ENCODE data around the gene CACNA1C. TPM values are rescaled to one million over a fixed set of nuclear protein-coding genes. Genes with fewer than 3 reads are reported as not detected.

CACNA1C gene
- total RNA-seq, 1 donor from 2014 or later, result 15.6 TPM

GRCh38 chr12:2557597-2557996 lies 504.8 kb downstream of the CACNA1C start:
- no peak for ATAC-seq
- H3K36me3 ChIP-seq, result no peaks in the 10 kb centered on the region
- no peaks in the 10 kb centered on the region for H3K27me3 ChIP-seq
- H3K27ac ChIP-seq, result no peak overlapping the region
- TF ChIP-seq CTCF (IDR thresholded peaks at IDR 0.05), result no peak
- H3K4me3 ChIP-seq, result no peak overlapping the region
- H3K9me3 ChIP-seq, result no peaks in the 10 kb centered on the region
- intact Hi-C loops (cut with DNase I), result no loop called here
- DNase-seq, result peak; percentile 19
- peaks cover 5% of the 10 kb centered on the region for H3K4me1 ChIP-seq

GRCh38 chr12:2559931-2560330 lies 507.1 kb downstream of the CACNA1C start:
- no peak for DNase-seq
- ATAC-seq, result no peak

GRCh38 chr12:2560356-2560755 lies 507.6 kb downstream of the CACNA1C start:
- peaks cover 5% of the 10 kb centered on the region for H3K4me1 ChIP-seq
- no peaks in the 10 kb centered on the region for H3K9me3 ChIP-seq
- H3K36me3 ChIP-seq, result no peaks in the 10 kb centered on the region
- no peak for ATAC-seq
- no peak overlapping the region for H3K4me3 ChIP-seq
- no peaks in the 10 kb centered on the region for H3K27me3 ChIP-seq
- intact Hi-C loops (cut with DNase I), result no loop called here
- no peak for DNase-seq
- H3K27ac ChIP-seq, result no peak overlapping the region
- TF ChIP-seq CTCF (IDR thresholded peaks at IDR 0.05), result no peak

More at GRCh38 chr12:2559931-2560330, 507.1 kb downstream of the CACNA1C start:
- Histone ChIP-seq H3K27me3 (no peaks in the 10 kb centered on the region), H3K4me1 (peaks cover 5% of the 10 kb centered on the region), H3K27ac (no peak overlapping the region), H3K9me3 (no peaks in the 10 kb centered on the region), H3K36me3 (no peaks in the 10 kb centered on the region), H3K4me3 (no peak overlapping the region)
- intact Hi-C loops (cut with DNase I), result no loop called here
- no peak for TF ChIP-seq CTCF (IDR thresholded peaks at IDR 0.05)

- Histone ChIP-seq H3K9me3 (no peaks in the 10 kb centered on the region), H3K27ac (no peak overlapping the region), H3K36me3 (no peaks in the 10 kb centered on the region), H3K27me3 (no peaks in the 10 kb centered on the region), H3K4me1 (peaks cover 5% of the 10 kb centered on the region), H3K4me3 (no peak overlapping the region)
- intact Hi-C loops (cut with DNase I), result no loop called here
- DNase-seq (no peak), ATAC-seq (peak; percentile 43)
- no peak for TF ChIP-seq CTCF (IDR thresholded peaks at IDR 0.05)
These were observed 508.6 kb downstream of the CACNA1C start for GRCh38 chr12:2561367-2561766.

- H3K9me3 ChIP-seq, result no peaks in the 10 kb centered on the region
- no peaks in the 10 kb centered on the region for H3K36me3 ChIP-seq
- peaks cover 5% of the 10 kb centered on the region for H3K4me1 ChIP-seq
- H3K4me3 ChIP-seq, result no peak overlapping the region
- no peak overlapping the region for H3K27ac ChIP-seq
- intact Hi-C loops (cut with DNase I), result no loop called here
- no peak for DNase-seq
- no peak for TF ChIP-seq CTCF (IDR thresholded peaks at IDR 0.05)
- H3K27me3 ChIP-seq, result no peaks in the 10 kb centered on the region
- ATAC-seq, result no peak
These were observed 509.6 kb downstream of the CACNA1C start for GRCh38 chr12:2562400-2562799.

- no peak for ATAC-seq
- no peak for TF ChIP-seq CTCF (IDR thresholded peaks at IDR 0.05)
- no peaks in the 10 kb centered on the region for H3K27me3 ChIP-seq
- intact Hi-C loops (cut with DNase I), result no loop called here
- no peaks in the 10 kb centered on the region for H3K36me3 ChIP-seq
- no peaks in the 10 kb centered on the region for H3K9me3 ChIP-seq
- no peak for DNase-seq
- H3K27ac ChIP-seq, result no peak overlapping the region
- peaks cover 5% of the 10 kb centered on the region for H3K4me1 ChIP-seq
- H3K4me3 ChIP-seq, result no peak overlapping the region
These were observed 510.9 kb downstream of the CACNA1C start for GRCh38 chr12:2563709-2564108.

Measured in upper lobe of right lung (tissue), 1 donor.